ENCODE measurements around the gene HNMT.
"Not testable (repeated sequence)": the region's sequence is repeated elsewhere in the genome, so short reads cannot be mapped to it uniquely, and the experiment has no call there.

HNMT gene

GRCh38 chr2:137964066-137964858, at the start of gene HNMT:
TSS of gene HNMT (plus strand) at chr2:137964473. CDS start at chr2:137964492, 19 bp downstream.
- DNase-seq: no peak

GRCh38 chr2:137921105-137921880, 43.0 kb upstream of the HNMT start:
- DNase-seq: no peak

GRCh38 chr2:137922171-137922570, 42.1 kb upstream of the HNMT start:
- DNase-seq: not testable (repeated sequence)

GRCh38 chr2:137924019-137924418, 40.3 kb upstream of the HNMT start:
- no peak for DNase-seq

- no peak for DNase-seq
Measured at GRCh38 chr2:137925599-137925998, 38.7 kb upstream of the HNMT start.

GRCh38 chr2:137927846-137928245, 36.4 kb upstream of the HNMT start:
- DNase-seq: no peak

GRCh38 chr2:137928547-137929518, 35.4 kb upstream of the HNMT start:
- DNase-seq: no peak

- DNase-seq: no peak
Measured at GRCh38 chr2:137929519-137929916, 34.8 kb upstream of the HNMT start.

- DNase-seq: no peak
Measured at GRCh38 chr2:137930146-137930545, 34.1 kb upstream of the HNMT start.

- DNase-seq: no peak
Measured at GRCh38 chr2:137935591-137935990, 28.7 kb upstream of the HNMT start.

- no peak for DNase-seq
Measured at GRCh38 chr2:137937246-137937645, 27.0 kb upstream of the HNMT start.

- no peak for DNase-seq
Measured at GRCh38 chr2:137937778-137938177, 26.5 kb upstream of the HNMT start.

GRCh38 chr2:137938204-137938603, 26.1 kb upstream of the HNMT start:
- DNase-seq: no peak

- no peak for DNase-seq
Measured at GRCh38 chr2:137939026-137939425, 25.2 kb upstream of the HNMT start.

- DNase-seq: no peak
Measured at GRCh38 chr2:137940154-137940553, 24.1 kb upstream of the HNMT start.

- no peak for DNase-seq
Measured at GRCh38 chr2:137942037-137942832, 22.0 kb upstream of the HNMT start.

GRCh38 chr2:137942833-137943677, 21.2 kb upstream of the HNMT start:
- no peak for DNase-seq

- no peak for DNase-seq
Measured at GRCh38 chr2:137943678-137944347, 20.5 kb upstream of the HNMT start.

GRCh38 chr2:137944714-137945113, 19.6 kb upstream of the HNMT start:
- DNase-seq: no peak

- DNase-seq: no peak
Measured at GRCh38 chr2:137945229-137945628, 19.0 kb upstream of the HNMT start.

GRCh38 chr2:137946227-137946626, 18.0 kb upstream of the HNMT start:
- no peak for DNase-seq

Data from stimulated activated naive CD4-positive, alpha-beta T cell (primary cell).